AG08396 (cell line): Measurements from ENCODE around the gene AGPAT2.
"Not testable (repeated sequence)": the region's sequence is repeated elsewhere in the genome, so short reads cannot be mapped to it uniquely, and the experiment has no call there.

ENCODE experiments used
- DNase-seq: peaks from one replicate; pipeline ENCODE4 v3.0.0; 2012; ENCODE audit warnings: low spot score, mixed read lengths

AGPAT2 gene

GRCh38 chr9:136720251-136720897 lies 33.1 kb upstream of the AGPAT2 start:
- no peak for DNase-seq

- no peak for DNase-seq
Observed at GRCh38 chr9:136719195-136719880, 32.1 kb upstream of the AGPAT2 start.

- no peak for DNase-seq
Observed at GRCh38 chr9:136718345-136719194, 31.3 kb upstream of the AGPAT2 start.

- no peak for DNase-seq
Observed at GRCh38 chr9:136717399-136717798, 30.1 kb upstream of the AGPAT2 start.

GRCh38 chr9:136714893-136715274 lies 27.6 kb upstream of the AGPAT2 start:
- DNase-seq: no peak

- DNase-seq: no peak
Observed at GRCh38 chr9:136714096-136714892, 27.0 kb upstream of the AGPAT2 start.

- no peak for DNase-seq
Observed at GRCh38 chr9:136713550-136713949, 26.3 kb upstream of the AGPAT2 start.

- DNase-seq: no peak
Observed at GRCh38 chr9:136712690-136713544, 25.7 kb upstream of the AGPAT2 start.

- DNase-seq: no peak
Observed at GRCh38 chr9:136711751-136712689, 24.8 kb upstream of the AGPAT2 start, which contains the start of gene DIPK1B. DIPK1B (plus strand) TSS chr9:136712572; CDS start chr9:136712666, 94 bp downstream.

- not testable (repeated sequence) for DNase-seq
Observed at GRCh38 chr9:136711219-136711648, 24.0 kb upstream of the AGPAT2 start.

GRCh38 chr9:136710543-136710942 lies 23.3 kb upstream of the AGPAT2 start:
- DNase-seq: no peak

- DNase-seq: no peak
Observed at GRCh38 chr9:136709454-136710109, 22.3 kb upstream of the AGPAT2 start.

- DNase-seq: no peak
Observed at GRCh38 chr9:136707849-136708517, 20.7 kb upstream of the AGPAT2 start.

GRCh38 chr9:136707011-136707410 lies 19.8 kb upstream of the AGPAT2 start:
- DNase-seq: no peak

- no peak for DNase-seq
Observed at GRCh38 chr9:136705564-136705963, 18.3 kb upstream of the AGPAT2 start.

GRCh38 chr9:136704741-136705140 lies 17.5 kb upstream of the AGPAT2 start:
- not testable (repeated sequence) for DNase-seq

- DNase-seq: no peak
Observed at GRCh38 chr9:136703276-136703860, 16.1 kb upstream of the AGPAT2 start.

- no peak for DNase-seq
Observed at GRCh38 chr9:136701668-136702053, 14.4 kb upstream of the AGPAT2 start.
